NCI-H526 treated with DMSO at 0.1 percent for 48 hours (cell line): Measurements from ENCODE around the gene DLD.
"Not testable (repeated sequence)": the region's sequence is repeated elsewhere in the genome, so short reads cannot be mapped to it uniquely, and the experiment has no call there.

ENCODE experiments used
- DNase-seq: peaks from one replicate; lab custom pipeline; 2025; lab: John Stamatoyannopoulos, UW

Gene DLD

GRCh38 chr7:107917763-107918651, 27.0 kb downstream of the DLD start:
- DNase-seq: peak; percentile 10

- no peak for DNase-seq
Observed at GRCh38 chr7:107918948-107919347, 28.0 kb downstream of the DLD start.

GRCh38 chr7:107920048-107920772, 29.2 kb downstream of the DLD start:
- no peak for DNase-seq

- DNase-seq: not testable (repeated sequence)
Observed at GRCh38 chr7:107921826-107922225, 30.8 kb downstream of the DLD start.

DNA sequence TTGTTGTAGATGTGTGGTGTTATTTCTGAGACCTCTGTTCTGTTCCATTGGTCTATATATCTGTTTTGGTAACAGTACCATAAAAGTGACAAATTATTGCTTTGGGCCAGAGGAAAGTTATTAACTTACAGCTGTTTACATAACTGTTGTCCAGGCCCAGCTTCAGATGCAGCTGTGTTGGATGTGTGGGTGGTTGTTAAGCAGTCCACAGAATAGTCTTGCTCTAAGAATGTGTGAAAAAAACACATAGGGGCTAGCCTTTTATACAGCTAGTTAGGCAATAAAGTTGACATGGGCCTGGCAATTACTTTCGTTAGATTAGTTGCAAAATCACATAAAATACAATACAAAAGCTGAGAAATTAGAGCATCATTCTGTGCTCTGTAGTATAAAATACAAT, 31.9 kb downstream of the DLD start:
- DNase-seq: no peak

- DNase-seq: no peak
Observed at GRCh38 chr7:107924841-107925504, 34.0 kb downstream of the DLD start.

DNA sequence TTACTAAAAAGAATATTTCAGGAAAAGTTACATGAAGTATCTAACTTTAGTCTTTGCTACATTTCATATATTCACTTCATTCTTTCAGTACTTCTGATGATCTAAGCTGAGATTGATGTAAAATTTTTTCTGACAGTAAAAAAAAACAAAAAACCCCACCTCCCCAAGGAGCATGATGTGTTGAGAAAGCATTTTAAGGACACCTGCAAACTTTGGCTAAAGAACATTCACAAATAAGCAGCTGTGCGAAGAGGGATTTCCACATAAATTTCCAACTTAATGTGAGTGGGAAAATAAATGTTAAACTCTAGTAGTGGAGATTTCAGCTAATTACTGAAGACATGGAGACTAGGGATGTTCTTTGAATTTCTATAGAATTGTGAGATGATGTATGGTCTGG, 35.5 kb downstream of the DLD start:
- DNase-seq: no peak

GRCh38 chr7:107931740-107932515, 40.9 kb downstream of the DLD start:
- no peak for DNase-seq

GRCh38 chr7:107932805-107933204, 41.8 kb downstream of the DLD start:
- DNase-seq: no peak

DNA sequence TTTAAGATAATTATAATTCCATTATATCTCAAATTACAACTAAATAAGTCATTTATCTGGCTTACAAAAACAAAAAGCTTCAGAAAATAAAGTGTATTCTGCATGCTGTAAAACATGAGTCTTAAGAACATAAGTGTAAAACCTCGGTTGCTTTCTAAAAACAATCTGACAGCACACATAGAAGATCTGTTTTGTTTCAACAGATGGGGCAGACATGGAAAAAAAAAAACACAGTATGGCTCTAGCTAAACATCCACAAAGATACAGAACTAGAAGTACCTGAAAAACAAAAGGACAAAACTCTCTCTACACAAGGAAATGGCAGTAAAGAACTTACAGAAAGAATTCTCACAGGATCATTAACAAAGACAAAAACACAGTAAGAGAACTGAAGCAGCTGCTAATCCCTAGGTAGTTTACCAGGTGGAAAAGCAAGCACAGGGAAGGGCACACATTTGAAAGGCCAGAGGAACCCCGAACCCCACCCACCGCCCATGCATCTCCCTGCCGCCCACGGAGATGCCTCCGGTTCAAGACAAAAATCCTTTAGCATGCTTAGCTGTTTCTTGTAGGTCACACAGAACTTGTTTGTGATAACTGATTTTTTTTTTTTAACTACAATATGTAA, 42.5 kb downstream of the DLD start:
- no peak for DNase-seq

DNA sequence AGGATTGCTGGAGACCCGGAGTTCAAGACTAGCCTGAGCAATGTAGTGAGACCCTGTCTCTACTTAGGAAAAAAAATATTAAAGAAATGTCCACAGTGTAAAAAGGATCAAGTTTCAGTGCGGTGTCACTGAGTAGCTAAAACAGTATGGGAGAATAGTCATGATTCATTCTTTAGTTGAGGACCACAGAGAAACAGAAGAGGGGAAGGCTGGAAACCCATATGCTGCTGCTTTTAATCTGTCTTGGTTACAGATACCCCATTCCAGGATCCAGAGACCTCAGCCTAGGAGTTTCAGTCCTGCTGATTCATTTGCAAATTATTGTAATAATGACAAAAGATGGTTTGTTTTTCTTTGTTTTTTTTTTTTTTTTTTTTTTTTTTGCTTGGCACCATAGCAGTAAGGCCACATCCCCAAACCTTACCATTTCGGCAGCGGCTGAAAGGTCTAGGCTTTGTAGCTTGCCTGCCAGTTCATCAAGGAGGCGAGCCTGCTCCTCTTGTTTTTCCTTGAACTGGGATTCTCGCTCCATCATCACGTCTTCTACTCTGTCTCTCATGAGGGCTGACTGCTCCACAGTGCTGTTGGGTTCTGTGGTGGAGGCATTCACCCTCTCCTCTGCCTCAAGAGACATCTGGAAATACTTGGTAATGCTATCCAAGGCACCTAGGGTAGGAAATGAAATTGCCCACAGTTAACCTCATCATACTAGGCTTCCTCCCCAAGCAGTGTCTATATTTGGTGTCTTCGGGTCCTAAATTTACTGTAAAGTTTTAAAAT, 44.2 kb downstream of the DLD start:
- DNase-seq: no peak

DNA sequence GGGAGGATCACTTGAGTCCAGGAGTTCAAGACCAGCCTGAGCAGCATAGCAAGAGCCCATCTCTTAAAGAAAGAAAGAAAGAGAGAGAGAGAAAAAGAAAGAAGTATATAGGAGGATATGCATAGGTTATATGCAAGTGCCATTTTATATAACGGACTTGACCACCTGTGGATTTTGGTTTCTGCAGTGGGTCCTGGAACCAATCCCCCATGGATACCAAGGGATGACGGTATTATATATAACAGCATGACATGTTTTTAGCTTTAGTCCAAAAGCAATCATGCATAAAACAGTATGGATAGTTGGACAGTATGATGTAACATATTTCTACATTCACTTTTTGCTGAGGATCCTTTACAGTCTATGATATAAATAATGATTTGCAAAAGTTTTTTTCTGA, 45.3 kb downstream of the DLD start:
- DNase-seq: no peak

DNA sequence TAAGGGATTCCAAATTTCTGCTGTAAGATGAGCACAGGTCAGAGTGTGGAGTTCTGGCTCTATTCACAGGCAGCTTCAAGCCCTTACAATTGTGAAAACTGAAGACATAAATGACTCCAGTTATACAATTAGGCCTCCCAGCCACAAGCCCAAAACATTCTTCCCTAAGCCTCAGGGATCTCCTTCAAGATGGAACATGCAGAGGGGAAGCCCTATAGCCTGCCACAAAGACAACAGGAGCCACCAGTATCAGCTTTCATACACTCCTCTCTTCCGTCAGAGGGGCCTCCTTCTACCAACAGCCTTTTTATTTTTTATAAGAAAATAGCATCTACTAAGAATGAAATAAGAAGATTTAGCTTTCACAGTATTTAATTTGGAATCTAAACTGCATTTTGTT, 46.5 kb downstream of the DLD start:
- DNase-seq: no peak

DNA sequence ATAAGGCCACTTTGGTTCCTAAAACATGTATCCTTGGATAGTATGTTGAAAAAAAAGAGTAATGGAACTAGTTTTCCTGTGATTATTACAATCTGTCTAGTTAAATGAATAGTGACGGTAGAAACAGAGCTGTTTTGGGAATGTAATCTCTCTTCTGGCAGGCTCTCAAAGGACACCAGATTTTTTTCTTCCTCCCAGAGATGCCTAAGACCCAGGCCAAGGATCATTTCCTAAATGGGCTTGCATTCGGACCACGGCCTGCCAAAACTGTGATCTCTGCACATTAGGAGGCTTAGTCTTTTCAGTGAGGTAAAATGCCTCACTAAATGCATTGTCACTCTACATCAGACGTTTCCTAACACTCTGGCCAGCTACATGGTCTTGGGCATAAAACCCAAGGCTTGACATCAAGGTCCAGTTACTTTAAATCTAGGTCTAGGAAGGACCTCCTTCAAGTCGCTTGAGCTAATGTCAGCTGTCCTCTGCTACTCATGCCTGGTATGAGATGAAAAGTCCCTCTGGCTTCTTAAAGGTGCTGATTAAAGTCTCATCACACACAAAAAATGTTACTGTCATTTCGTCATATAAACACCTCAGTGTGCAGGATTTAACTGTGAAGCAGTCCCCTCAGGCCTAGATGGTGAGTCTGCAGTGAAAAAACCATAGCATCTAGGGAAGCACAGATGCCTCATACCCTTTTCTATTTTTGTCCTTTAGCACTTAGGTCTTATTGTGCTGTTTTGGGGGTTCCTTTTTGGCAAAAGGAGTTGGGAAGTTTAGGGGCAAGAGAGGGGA, 47.7 kb downstream of the DLD start:
- DNase-seq: no peak

DNA sequence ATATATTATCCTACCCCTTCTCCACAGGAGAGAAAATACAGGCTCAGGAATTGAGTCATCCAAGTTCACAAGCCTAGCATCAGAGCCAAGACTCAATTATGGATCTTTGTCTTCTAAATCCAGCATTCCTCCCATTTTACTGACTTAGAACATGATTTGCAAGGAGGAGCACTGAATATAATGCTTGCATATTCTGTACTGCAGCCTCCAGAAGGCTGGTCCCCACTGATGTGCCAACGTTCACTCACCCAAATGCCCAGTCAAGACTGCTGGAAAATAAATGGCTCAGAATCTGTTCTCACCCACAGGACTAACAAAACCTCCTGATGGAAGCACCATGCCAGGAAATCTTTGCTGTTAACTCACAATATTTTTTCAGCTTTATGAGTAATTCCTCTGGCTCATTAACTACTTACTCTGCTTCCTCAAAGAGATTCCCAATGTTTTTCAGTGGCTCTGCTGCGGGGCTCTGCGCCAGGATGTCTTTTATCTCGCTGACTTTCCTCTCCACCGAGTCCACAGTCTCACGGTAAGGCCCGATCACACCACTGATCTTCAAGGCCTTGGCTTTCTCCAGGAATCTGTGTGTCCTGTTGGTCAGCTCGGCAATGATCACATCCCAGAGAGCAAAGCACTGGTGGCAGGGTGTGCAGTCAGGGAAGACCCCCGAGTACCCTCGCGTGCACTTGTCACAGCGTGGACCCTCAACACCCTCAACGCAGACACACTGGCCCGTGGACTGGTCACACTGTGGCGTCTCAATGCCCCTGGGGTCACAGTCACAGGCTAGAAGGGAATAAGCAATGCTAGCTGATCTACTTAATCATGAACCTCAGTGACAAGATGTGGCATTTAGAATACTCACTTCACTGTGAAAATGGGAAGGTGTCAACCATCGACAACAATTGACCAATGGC, 48.8 kb downstream of the DLD start:
- DNase-seq: no peak

- no peak for DNase-seq
Observed at GRCh38 chr7:107940951-107941350, 50.0 kb downstream of the DLD start.

GRCh38 chr7:107943018-107943417, 52.0 kb downstream of the DLD start:
- DNase-seq: no peak

GRCh38 chr7:107944411-107945169, 53.6 kb downstream of the DLD start:
- DNase-seq: no peak
